ENCODE data around the gene ZNRD2. TPM values are rescaled to one million over a fixed set of nuclear protein-coding genes. Genes with fewer than 3 reads are reported as not detected.

The ZNRD2 gene
- total and polyA plus RNA-seq, 10 of the 15 experiments (the other 5 are each of a cell fraction or from before 2014, with no cell fraction given) = 7.9 to 111 (median 55.4) TPM

- Histone ChIP-seq H3K27ac (ENCODE audit: control insufficient read depth, insufficient read depth) (no peak within 1 kb of the TSS), H3K4me3 (no peak within 1 kb of the TSS), H3K79me2 (ENCODE audit: control insufficient read depth, insufficient read depth, low read length) (no peaks in the 10 kb centered on the region), H3K4me1 (ENCODE audit: control insufficient read depth, insufficient read depth, low read length) (no peaks in the 10 kb centered on the region), H3K4me2 (ENCODE audit: control insufficient read depth, insufficient read depth) (no peak within 1 kb of the TSS), H3K9ac (ENCODE audit: control insufficient read depth, insufficient read depth, low read length) (no peak within 1 kb of the TSS), H3K27me3 (replicated peaks in 1 of 2; ENCODE audit: control insufficient read depth in 2 of 2, insufficient read depth in 2 of 2, low read length in 1 of 2) (no peaks in the 10 kb centered on the region), H3K9me3 (replicated peaks; ENCODE audit: control insufficient read depth, insufficient read depth, low read length) (no peaks in the 10 kb centered on the region), H4K20me1 (ENCODE audit: control insufficient read depth, insufficient read depth) (no peaks in the 10 kb centered on the region), H3K36me3 (ENCODE audit: control insufficient read depth in 2 of 2, insufficient read depth in 2 of 2, low read length in 1 of 2) (peaks cover 1 to 3% of the 10 kb centered on the region in 2 experiments; a peak in 3 of 4 replicates), H2AFZ (ENCODE audit: control insufficient read depth, low read depth, low read length) (no peak within 1 kb of the TSS)
- DNase-seq (ENCODE audit: low read depth, low spot score) (no peak), FAIRE-seq (no peak), ATAC-seq (no peak)
- SMC1A ChIA-PET (ENCODE audit: uncharacterized antibody, unreplicated experiment) = interaction anchor here (2.0 kb wide), 1 partner anchor 23 kb away, joined by 6 read pairs; the partner anchor contains the start of gene FAM89B
- CTCF ChIA-PET = interaction anchor here (0.9 to 3.3 kb wide), 3 partner anchors 9 to 55 kb away, joined by 3 to 39 read pairs (median 3); partner anchors contain the start of gene EHBP1L1
- BruUV-seq (replicated peaks) = no TSS peak
- in situ Hi-C loops (cut with MboI) = no loop called here
- 78% methylated on average over 10 of the region's 12 CpGs for WGBS (ENCODE audit: insufficient coverage, insufficient replicate concordance, low lambda C conversion rate, missing lambda C conversion rate)
- RAD21 ChIA-PET (ENCODE audit: unreplicated experiment) = interaction anchor here (2.5 to 2.8 kb wide), 2 partner anchors 20 to 54 kb away, joined by 10 to 18 read pairs; partner anchors contain the start of gene EHBP1L1
- no peak for TF ChIP-seq IRF5 (IDR thresholded peaks at IDR 0.05; ENCODE audit: borderline replicate concordance)
- peak; percentile 70 for TF ChIP-seq ZNF24 (IDR thresholded peaks at IDR 0.05)
- POLR2A ChIA-PET = interaction anchor here (0.5 to 0.9 kb wide), 4 partner anchors 8 to 112 kb away, joined by 3 to 4 read pairs (median 4); no protein-coding TSS in a partner anchor
- intact Hi-C loops (cut with micrococcal nuclease; ENCODE audit: unreplicated experiment) = no loop called here
Measured at GRCh38 chr11:65595543-65596281, 25.4 kb downstream of the ZNRD2 start, which contains the start of gene KCNK7. KCNK7 (minus strand) TSS chr11:65595800; CDS start chr11:65595772, 28 bp downstream.

- Histone ChIP-seq H3K4me2 (ENCODE audit: control insufficient read depth, insufficient read depth) (no peak overlapping the region), H3K9ac (ENCODE audit: control insufficient read depth, insufficient read depth, low read length) (no peak overlapping the region), H2AFZ (ENCODE audit: control insufficient read depth, low read depth, low read length) (no peak overlapping the region), H3K4me1 (ENCODE audit: control insufficient read depth, insufficient read depth, low read length) (no peaks in the 10 kb centered on the region), H3K79me2 (ENCODE audit: control insufficient read depth, insufficient read depth, low read length) (no peaks in the 10 kb centered on the region), H3K27ac (ENCODE audit: control insufficient read depth, insufficient read depth) (no peak overlapping the region), H3K36me3 (ENCODE audit: control insufficient read depth in 2 of 2, insufficient read depth in 2 of 2, low read length in 1 of 2) (peaks cover 1 to 3% of the 10 kb centered on the region in 2 experiments; a peak in 3 of 4 replicates), H4K20me1 (ENCODE audit: control insufficient read depth, insufficient read depth) (no peaks in the 10 kb centered on the region), H3K4me3 (no peak overlapping the region), H3K9me3 (replicated peaks; ENCODE audit: control insufficient read depth, insufficient read depth, low read length) (no peaks in the 10 kb centered on the region), H3K27me3 (replicated peaks in 1 of 2; ENCODE audit: control insufficient read depth in 2 of 2, insufficient read depth in 2 of 2, low read length in 1 of 2) (no peaks in the 10 kb centered on the region)
- SMC1A ChIA-PET (ENCODE audit: uncharacterized antibody, unreplicated experiment) = interaction anchor here (2.0 kb wide), 1 partner anchor 23 kb away, joined by 6 read pairs; the partner anchor contains the start of gene FAM89B
- RAD21 ChIA-PET (ENCODE audit: unreplicated experiment) = no interaction called here
- 67% methylated on average over 6 of the region's 6 CpGs for WGBS (ENCODE audit: insufficient coverage, insufficient replicate concordance, low lambda C conversion rate, missing lambda C conversion rate)
- no peak for FAIRE-seq
- no peak for DNase-seq (ENCODE audit: low read depth, low spot score)
- intact Hi-C loops (cut with micrococcal nuclease; ENCODE audit: unreplicated experiment) = no loop called here
- BruUV-seq (replicated peaks) = no TSS peak
- ATAC-seq = no peak
- in situ Hi-C loops (cut with MboI) = no loop called here
- POLR2A ChIA-PET = interaction anchor here (0.5 to 0.9 kb wide), 4 partner anchors 9 to 542 kb away, joined by 3 to 4 read pairs (median 4); no protein-coding TSS in a partner anchor
- CTCF ChIA-PET = interaction anchor here (1.4 kb wide), 1 partner anchor 20 kb away, joined by 3 read pairs; the partner anchor contains the start of gene EHBP1L1
- TF ChIP-seq MEF2B (IDR thresholded peaks at IDR 0.05; ENCODE audit: partially characterized antibody, poor library complexity, severe bottlenecking) = no peak
- TF ChIP-seq CUX1 (IDR thresholded peaks at IDR 0.05; ENCODE audit: insufficient replicate concordance, low read depth, low read length) = no peak
- no peak for TF ChIP-seq NKRF (conservative IDR thresholded peaks at IDR 0.05)
Measured at GRCh38 chr11:65596520-65596919, 26.2 kb downstream of the ZNRD2 start.
